ENCODE data around the gene DAB1. TPM values are rescaled to one million over a fixed set of nuclear protein-coding genes. Genes with fewer than 3 reads are reported as not detected.

The DAB1 gene
- total and polyA plus RNA-seq, 2 of the 8 experiments (the other 6 are each of a cell fraction or from before 2014, with no cell fraction given) = 4.4 to 11.8 TPM

DNA sequence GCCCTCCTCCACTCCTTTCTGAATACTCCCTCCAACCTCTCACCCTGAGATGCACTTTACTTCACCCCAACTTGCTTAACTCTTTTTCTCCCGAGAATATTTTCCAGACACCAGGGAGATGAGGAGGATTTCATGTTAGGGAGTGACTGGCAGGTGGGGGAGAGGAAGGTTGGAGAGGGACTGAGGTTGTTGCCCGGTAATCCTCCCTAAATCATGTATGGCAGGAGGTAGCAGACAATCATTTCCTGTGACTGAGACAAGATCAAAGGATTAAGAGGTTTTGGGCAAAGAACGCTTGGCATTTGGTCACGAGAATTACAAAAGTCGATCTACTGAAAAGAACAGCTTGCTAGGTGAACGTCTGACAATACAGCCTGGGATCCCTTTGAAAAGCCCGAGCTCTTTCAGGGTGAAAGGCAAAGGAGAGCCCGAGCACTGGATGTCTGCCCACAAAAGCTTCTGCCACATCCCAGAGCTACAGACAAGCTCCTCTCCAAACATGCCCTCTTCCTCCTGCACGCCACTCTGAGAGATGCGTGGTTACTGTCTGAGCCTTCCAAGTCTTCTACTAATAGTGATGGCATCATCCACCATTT lies 154.1 kb downstream of the DAB1 start (continued):
- TF ChIP-seq, protein P1, sequence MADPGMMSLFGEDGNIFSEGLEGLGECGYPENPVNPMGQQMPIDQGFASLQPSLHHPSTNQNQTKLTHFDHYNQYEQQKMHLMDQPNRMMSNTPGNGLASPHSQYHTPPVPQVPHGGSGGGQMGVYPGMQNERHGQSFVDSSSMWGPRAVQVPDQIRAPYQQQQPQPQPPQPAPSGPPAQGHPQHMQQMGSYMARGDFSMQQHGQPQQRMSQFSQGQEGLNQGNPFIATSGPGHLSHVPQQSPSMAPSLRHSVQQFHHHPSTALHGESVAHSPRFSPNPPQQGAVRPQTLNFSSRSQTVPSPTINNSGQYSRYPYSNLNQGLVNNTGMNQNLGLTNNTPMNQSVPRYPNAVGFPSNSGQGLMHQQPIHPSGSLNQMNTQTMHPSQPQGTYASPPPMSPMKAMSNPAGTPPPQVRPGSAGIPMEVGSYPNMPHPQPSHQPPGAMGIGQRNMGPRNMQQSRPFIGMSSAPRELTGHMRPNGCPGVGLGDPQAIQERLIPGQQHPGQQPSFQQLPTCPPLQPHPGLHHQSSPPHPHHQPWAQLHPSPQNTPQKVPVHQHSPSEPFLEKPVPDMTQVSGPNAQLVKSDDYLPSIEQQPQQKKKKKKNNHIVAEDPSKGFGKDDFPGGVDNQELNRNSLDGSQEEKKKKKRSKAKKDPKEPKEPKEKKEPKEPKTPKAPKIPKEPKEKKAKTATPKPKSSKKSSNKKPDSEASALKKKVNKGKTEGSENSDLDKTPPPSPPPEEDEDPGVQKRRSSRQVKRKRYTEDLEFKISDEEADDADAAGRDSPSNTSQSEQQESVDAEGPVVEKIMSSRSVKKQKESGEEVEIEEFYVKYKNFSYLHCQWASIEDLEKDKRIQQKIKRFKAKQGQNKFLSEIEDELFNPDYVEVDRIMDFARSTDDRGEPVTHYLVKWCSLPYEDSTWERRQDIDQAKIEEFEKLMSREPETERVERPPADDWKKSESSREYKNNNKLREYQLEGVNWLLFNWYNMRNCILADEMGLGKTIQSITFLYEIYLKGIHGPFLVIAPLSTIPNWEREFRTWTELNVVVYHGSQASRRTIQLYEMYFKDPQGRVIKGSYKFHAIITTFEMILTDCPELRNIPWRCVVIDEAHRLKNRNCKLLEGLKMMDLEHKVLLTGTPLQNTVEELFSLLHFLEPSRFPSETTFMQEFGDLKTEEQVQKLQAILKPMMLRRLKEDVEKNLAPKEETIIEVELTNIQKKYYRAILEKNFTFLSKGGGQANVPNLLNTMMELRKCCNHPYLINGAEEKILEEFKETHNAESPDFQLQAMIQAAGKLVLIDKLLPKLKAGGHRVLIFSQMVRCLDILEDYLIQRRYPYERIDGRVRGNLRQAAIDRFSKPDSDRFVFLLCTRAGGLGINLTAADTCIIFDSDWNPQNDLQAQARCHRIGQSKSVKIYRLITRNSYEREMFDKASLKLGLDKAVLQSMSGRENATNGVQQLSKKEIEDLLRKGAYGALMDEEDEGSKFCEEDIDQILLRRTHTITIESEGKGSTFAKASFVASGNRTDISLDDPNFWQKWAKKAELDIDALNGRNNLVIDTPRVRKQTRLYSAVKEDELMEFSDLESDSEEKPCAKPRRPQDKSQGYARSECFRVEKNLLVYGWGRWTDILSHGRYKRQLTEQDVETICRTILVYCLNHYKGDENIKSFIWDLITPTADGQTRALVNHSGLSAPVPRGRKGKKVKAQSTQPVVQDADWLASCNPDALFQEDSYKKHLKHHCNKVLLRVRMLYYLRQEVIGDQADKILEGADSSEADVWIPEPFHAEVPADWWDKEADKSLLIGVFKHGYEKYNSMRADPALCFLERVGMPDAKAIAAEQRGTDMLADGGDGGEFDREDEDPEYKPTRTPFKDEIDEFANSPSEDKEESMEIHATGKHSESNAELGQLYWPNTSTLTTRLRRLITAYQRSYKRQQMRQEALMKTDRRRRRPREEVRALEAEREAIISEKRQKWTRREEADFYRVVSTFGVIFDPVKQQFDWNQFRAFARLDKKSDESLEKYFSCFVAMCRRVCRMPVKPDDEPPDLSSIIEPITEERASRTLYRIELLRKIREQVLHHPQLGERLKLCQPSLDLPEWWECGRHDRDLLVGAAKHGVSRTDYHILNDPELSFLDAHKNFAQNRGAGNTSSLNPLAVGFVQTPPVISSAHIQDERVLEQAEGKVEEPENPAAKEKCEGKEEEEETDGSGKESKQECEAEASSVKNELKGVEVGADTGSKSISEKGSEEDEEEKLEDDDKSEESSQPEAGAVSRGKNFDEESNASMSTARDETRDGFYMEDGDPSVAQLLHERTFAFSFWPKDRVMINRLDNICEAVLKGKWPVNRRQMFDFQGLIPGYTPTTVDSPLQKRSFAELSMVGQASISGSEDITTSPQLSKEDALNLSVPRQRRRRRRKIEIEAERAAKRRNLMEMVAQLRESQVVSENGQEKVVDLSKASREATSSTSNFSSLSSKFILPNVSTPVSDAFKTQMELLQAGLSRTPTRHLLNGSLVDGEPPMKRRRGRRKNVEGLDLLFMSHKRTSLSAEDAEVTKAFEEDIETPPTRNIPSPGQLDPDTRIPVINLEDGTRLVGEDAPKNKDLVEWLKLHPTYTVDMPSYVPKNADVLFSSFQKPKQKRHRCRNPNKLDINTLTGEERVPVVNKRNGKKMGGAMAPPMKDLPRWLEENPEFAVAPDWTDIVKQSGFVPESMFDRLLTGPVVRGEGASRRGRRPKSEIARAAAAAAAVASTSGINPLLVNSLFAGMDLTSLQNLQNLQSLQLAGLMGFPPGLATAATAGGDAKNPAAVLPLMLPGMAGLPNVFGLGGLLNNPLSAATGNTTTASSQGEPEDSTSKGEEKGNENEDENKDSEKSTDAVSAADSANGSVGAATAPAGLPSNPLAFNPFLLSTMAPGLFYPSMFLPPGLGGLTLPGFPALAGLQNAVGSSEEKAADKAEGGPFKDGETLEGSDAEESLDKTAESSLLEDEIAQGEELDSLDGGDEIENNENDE (IDR thresholded peaks at IDR 0.05; ENCODE audit: insufficient replicate concordance, low read length) = no peak
- TF ChIP-seq SIN3A (conservative IDR thresholded peaks at IDR 0.05 in 1 of 2, IDR thresholded peaks at IDR 0.05 in 1 of 2; ENCODE audit: low read depth in 1 of 2, low read length in 2 of 2) = no peak
- TF ChIP-seq GABPA (IDR thresholded peaks at IDR 0.05; ENCODE audit: borderline replicate concordance, insufficient read depth, low read length) = no peak
- TF ChIP-seq FOSL1 (IDR thresholded peaks at IDR 0.05; ENCODE audit: insufficient read depth, low read depth, low read length) = no peak
- TF ChIP-seq BCL11A (IDR thresholded peaks at IDR 0.05; ENCODE audit: low read depth in 2 of 2, low read length in 2 of 2) = no peak
- no peak for TF ChIP-seq SAP30 (IDR thresholded peaks at IDR 0.05; ENCODE audit: insufficient read depth, insufficient replicate concordance, low read length)
- TF ChIP-seq SP1 (IDR thresholded peaks at IDR 0.05; ENCODE audit: low read depth, low read length) = no peak
- no peak for TF ChIP-seq EP300 (IDR thresholded peaks at IDR 0.05; ENCODE audit: borderline replicate concordance in 1 of 2, low read depth in 2 of 2, low read length in 2 of 2)

Data from H1 (cell line).